Neuronal stem cell (in vitro differentiated cells): ENCODE data around the gene ARRB2.
"Not testable (repeated sequence)": the region's sequence is repeated elsewhere in the genome, so short reads cannot be mapped to it uniquely, and the experiment has no call there.

Experiments
- DNase-seq: peaks from one replicate; pipeline ENCODE4 v3.0.0-alpha.2; 2013; ENCODE audit warnings: low spot score
- H2AFZ ChIP-seq: one replicate; pipeline ENCODE4 v1.6.1; 2013; ENCODE audit warnings: mild to moderate bottlenecking, low read length, inconsistent platforms
- H2AK5ac ChIP-seq: 2 replicates; pipeline ENCODE4 v1.6.1; 2013; ENCODE audit warnings: low read depth, mild to moderate bottlenecking, inconsistent platforms, low read length, moderate library complexity, mixed read lengths
- H2BK120ac ChIP-seq: 2 replicates; pipeline ENCODE4 v1.6.1; 2013; ENCODE audit warnings: low read depth, mild to moderate bottlenecking, inconsistent platforms, low read length, moderate library complexity, mixed read lengths
- H2BK12ac ChIP-seq: one replicate; pipeline ENCODE4 v1.6.1; 2013; ENCODE audit warnings: low read length, inconsistent platforms
- H2BK15ac ChIP-seq: 2 replicates; pipeline ENCODE4 v1.6.1; 2013; ENCODE audit warnings: mild to moderate bottlenecking, low read length, inconsistent platforms, mixed read lengths
- H2BK5ac ChIP-seq: one replicate; pipeline ENCODE4 v1.6.1; 2013; ENCODE audit warnings: inconsistent platforms, mild to moderate bottlenecking, low read length, moderate library complexity
- H3K14ac ChIP-seq: one replicate; pipeline ENCODE4 v1.6.1; 2013; ENCODE audit warnings: low read length, inconsistent platforms
- H3K18ac ChIP-seq: 2 replicates; pipeline ENCODE4 v1.6.1; 2013; ENCODE audit warnings: low read length, inconsistent platforms
- H3K23ac ChIP-seq: 2 replicates; pipeline ENCODE4 v1.6.1; 2013; ENCODE audit warnings: low read depth, mild to moderate bottlenecking, mixed read lengths, low read length, inconsistent platforms; ENCODE audit not compliant: poor library complexity
- H3K27ac ChIP-seq: replicated peaks from 3 replicates; pipeline ENCODE4 v1.5.1; 2013; ENCODE audit warnings: low read length, inconsistent platforms
- H3K27me3 ChIP-seq, 3 experiments: 2 replicates each; pipeline ENCODE4 v1.6.1; 2013; ENCODE audit warnings: low read length in 3 of 3, mild to moderate bottlenecking in 2 of 3, inconsistent platforms in 1 of 3, low read depth in 1 of 3, mixed read lengths in 1 of 3, moderate library complexity in 1 of 3; ENCODE audit not compliant: control insufficient read depth in 3 of 3, insufficient read depth in 3 of 3
- H3K36me3 ChIP-seq, 2 donors: replicated peaks in 1 of 2; 2 replicates each; pipeline ENCODE4 v1.6.1; 2013; ENCODE audit warnings: low read length in 2 of 2; ENCODE audit not compliant: control insufficient read depth in 2 of 2, insufficient read depth in 2 of 2
- H3K4ac ChIP-seq: 2 replicates; pipeline ENCODE4 v1.6.1; 2013; ENCODE audit warnings: inconsistent platforms, mild to moderate bottlenecking, low read length, moderate library complexity
- H3K4me1 ChIP-seq, 2 donors: 1 replicate in 1 of 2; 2 replicates in 1 of 2; pipeline ENCODE4 v1.6.1; 2013; ENCODE audit warnings: low read length in 2 of 2, low read depth in 1 of 2; ENCODE audit not compliant: control insufficient read depth in 2 of 2, insufficient read depth in 1 of 2
- H3K4me2 ChIP-seq: one replicate; pipeline ENCODE4 v1.6.1; 2013; ENCODE audit warnings: mild to moderate bottlenecking, low read length, inconsistent platforms; ENCODE audit not compliant: insufficient read depth, poor library complexity, severe bottlenecking
- H3K4me3 ChIP-seq, 2 donors: 2 replicates each; pipeline ENCODE4 v1.5.1; 2013; ENCODE audit warnings: low read length in 2 of 2, mild to moderate bottlenecking in 2 of 2, inconsistent platforms in 1 of 2, moderate library complexity in 1 of 2
- H3K79me1 ChIP-seq: one replicate; pipeline ENCODE4 v1.6.1; 2013; ENCODE audit warnings: low read depth, mild to moderate bottlenecking, inconsistent platforms, low read length, moderate library complexity
- H3K9ac ChIP-seq: one replicate; pipeline ENCODE4 v1.6.1; 2013; ENCODE audit warnings: mild to moderate bottlenecking, low read depth, low read length, inconsistent platforms; ENCODE audit not compliant: poor library complexity
- H3K9me3 ChIP-seq, 2 donors: replicated peaks in 1 of 2; 2 replicates each; pipeline versions ENCODE3 to v1.6.1; 2013; ENCODE audit warnings: low read length in 2 of 2, mild to moderate bottlenecking in 2 of 2, inconsistent platforms in 1 of 2, low read depth in 1 of 2, mixed read lengths in 1 of 2, moderate library complexity in 1 of 2; ENCODE audit not compliant: control insufficient read depth in 2 of 2, insufficient read depth in 1 of 2
- H4K8ac ChIP-seq: one replicate; pipeline ENCODE4 v1.6.1; 2013; ENCODE audit warnings: low read depth, mild to moderate bottlenecking, inconsistent platforms, low read length, moderate library complexity
- H4K91ac ChIP-seq: one replicate; pipeline ENCODE4 v1.6.1; 2013; ENCODE audit warnings: low read length, low read depth, mild to moderate bottlenecking, inconsistent platforms; ENCODE audit not compliant: poor library complexity
- WGBS, 2 donors: extraction: QIAGEN DNeasy Blood & Tissue Kit; methylation state at CpG; one replicate each; pipeline ENCODE4 v1.1.7; 2013; ENCODE audit warnings: missing lambda C conversion rate in 2 of 2, mixed read lengths in 1 of 2; ENCODE audit not compliant: insufficient read length in 2 of 2, insufficient replicate concordance in 1 of 2; ENCODE audit errors: extremely low coverage in 2 of 2; 5-methylcytosine and 5-hydroxymethylcytosine counted together

Gene ARRB2

DNA sequence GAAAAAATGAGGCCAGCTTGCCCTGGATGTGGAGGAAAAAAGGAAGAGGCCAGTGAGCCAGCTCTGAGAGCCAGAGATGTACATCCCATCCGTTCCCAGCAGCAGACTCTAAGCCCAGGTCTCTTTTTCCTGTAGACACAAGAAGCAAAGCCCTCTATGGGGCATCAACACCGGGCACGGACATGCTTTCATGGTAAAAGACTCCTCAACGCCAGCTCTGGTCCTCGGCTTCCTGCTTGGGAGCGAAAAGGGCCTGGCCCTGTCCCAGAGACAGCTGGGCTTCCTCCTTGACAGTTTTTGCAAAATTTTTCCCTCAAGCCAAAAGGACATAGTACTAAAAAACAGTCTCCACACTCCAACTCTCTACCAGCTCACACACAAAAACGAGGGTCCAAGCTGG lies 33.6 kb upstream of the ARRB2 start:
- no peaks in the 10 kb centered on the region for H3K4me1 ChIP-seq
- no CpG with 5 or more reads among the region's 7 CpGs for WGBS, 2 donors

DNA sequence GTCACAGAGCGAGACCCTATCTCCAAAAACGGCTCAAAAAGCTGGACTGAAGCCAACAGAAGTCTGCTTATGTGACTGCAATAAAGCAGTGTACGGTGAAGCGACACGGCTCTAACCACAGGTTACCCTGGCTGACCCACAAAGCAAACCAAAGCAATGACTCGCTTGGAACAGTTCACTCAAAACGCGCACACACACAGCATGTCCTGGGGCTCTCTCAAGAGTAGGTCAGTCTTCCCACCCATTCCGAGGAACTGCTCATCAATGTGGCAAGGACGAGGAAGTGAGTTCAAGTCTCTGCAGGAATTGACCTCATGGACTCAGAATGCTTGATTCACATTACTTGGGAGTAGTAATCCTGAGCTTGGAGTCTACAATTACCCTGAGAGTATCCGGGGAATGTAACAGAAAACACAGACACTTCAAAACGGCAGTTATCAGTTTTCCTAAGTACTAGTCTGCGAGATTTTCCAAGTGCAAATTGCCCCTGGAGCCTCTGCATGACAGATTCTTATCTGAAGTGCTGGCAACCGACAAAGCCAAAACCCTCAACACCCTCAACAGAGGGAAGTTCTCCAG lies 31.9 kb upstream of the ARRB2 start:
- H2BK5ac ChIP-seq: no peak overlapping the region
- no peak overlapping the region for H3K9ac ChIP-seq
- H3K27ac ChIP-seq: no peak overlapping the region
- WGBS, 2 donors: no CpG with 5 or more reads among the region's 14 CpGs
- no peaks in the 10 kb centered on the region for H3K79me1 ChIP-seq
- H2BK15ac ChIP-seq: no peak overlapping the region
- no peak overlapping the region for H2AFZ ChIP-seq
- no peaks in the 10 kb centered on the region for H3K4me1 ChIP-seq
- H3K4me2 ChIP-seq: no peak overlapping the region
- H2BK12ac ChIP-seq: no peak overlapping the region
- H3K9me3 ChIP-seq: no peaks in the 10 kb centered on the region
- no peak overlapping the region for H3K23ac ChIP-seq
- H3K18ac ChIP-seq: no peak overlapping the region
- no peak overlapping the region for H3K14ac ChIP-seq
- H3K4me3 ChIP-seq: no peak overlapping the region
- no peak for DNase-seq
- H3K27me3 ChIP-seq: no peaks in the 10 kb centered on the region
- no peak overlapping the region for H2BK120ac ChIP-seq
- H3K36me3 ChIP-seq: peaks cover 54 to 93% of the 10 kb centered on the region in 2 donors
- no peak overlapping the region for H3K4ac ChIP-seq
- H4K8ac ChIP-seq: no peak overlapping the region
- H4K91ac ChIP-seq: no peak overlapping the region
- no peak overlapping the region for H2AK5ac ChIP-seq

More for the DNA sequence above, 33.6 kb upstream of the ARRB2 start:
- H2AK5ac ChIP-seq: no peak overlapping the region
- H3K4ac ChIP-seq: no peak overlapping the region
- H3K79me1 ChIP-seq: no peaks in the 10 kb centered on the region
- H3K14ac ChIP-seq: no peak overlapping the region
- no peak overlapping the region for H2BK5ac ChIP-seq
- no peak overlapping the region for H2AFZ ChIP-seq
- H3K18ac ChIP-seq: no peak overlapping the region
- H3K23ac ChIP-seq: no peak overlapping the region
- H3K27ac ChIP-seq: no peak overlapping the region
- no peak overlapping the region for H4K91ac ChIP-seq
- no peaks in the 10 kb centered on the region for H3K9me3 ChIP-seq
- H2BK15ac ChIP-seq: no peak overlapping the region
- H2BK120ac ChIP-seq: no peak overlapping the region
- no peak overlapping the region for H2BK12ac ChIP-seq
- no peaks in the 10 kb centered on the region for H3K27me3 ChIP-seq
- no peak overlapping the region for H3K4me3 ChIP-seq
- H3K36me3 ChIP-seq: peaks cover 56 to 94% of the 10 kb centered on the region in 2 donors
- no peak overlapping the region for H4K8ac ChIP-seq
- no peak for DNase-seq
- no peak overlapping the region for H3K4me2 ChIP-seq
- H3K9ac ChIP-seq: no peak overlapping the region

DNA sequence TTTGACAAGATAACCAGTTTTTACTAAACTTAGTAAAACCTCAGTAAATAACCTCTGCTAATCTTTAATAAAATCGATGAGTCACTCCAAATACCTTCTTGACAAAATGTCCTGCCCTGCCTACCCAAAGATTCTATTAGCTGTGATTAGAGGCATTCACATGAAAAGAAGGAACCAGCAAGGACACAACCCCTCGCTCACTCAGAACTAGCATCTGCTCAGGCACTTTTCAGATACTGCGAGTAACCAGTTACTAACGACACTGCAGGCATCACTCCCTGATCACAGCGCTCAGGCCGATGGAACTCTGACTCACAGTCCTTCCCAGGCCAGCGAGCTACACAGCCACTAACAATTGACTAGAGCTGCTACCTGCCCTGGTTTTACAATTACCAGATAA lies 30.8 kb upstream of the ARRB2 start:
- Histone ChIP-seq H2BK5ac (no peak overlapping the region), H3K18ac (no peak overlapping the region), H3K27me3 (no peaks in the 10 kb centered on the region), H2BK12ac (no peak overlapping the region), H4K8ac (no peak overlapping the region), H2BK15ac (no peak overlapping the region), H3K9ac (no peak overlapping the region), H2AFZ (no peak overlapping the region), H2BK120ac (no peak overlapping the region), H3K4me1 (no peaks in the 10 kb centered on the region), H4K91ac (no peak overlapping the region), H3K4ac (no peak overlapping the region), H2AK5ac (no peak overlapping the region), H3K9me3 (no peaks in the 10 kb centered on the region), H3K4me2 (no peak overlapping the region), H3K36me3 (peaks cover 48 to 90% of the 10 kb centered on the region in 2 donors), H3K4me3 (no peak overlapping the region), H3K23ac (no peak overlapping the region), H3K79me1 (no peaks in the 10 kb centered on the region), H3K14ac (no peak overlapping the region), H3K27ac (no peak overlapping the region)
- no CpG with 5 or more reads among the region's 7 CpGs for WGBS, 2 donors
- DNase-seq: no peak

DNA sequence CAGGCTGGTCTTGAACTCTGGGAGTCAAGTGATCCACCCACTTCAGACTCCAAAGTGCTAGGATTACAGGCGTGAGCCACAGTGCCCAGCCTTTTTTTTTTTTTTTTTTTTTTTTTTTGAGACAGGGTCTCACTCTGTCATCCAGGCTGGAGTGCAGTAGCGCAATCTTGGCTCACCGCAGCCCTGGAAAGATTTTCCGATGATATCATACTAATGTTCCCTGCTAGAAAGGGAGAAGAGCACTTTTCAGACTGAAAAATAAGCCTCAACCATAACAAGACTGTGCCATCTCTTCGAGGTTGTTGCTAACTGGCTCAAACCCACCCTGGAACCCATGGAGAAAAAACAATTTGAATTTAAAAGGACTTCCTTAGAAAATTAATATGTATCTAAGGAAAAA lies 26.7 kb upstream of the ARRB2 start:
- WGBS, 2 donors: no CpG with 5 or more reads among the region's 5 CpGs
- not testable (repeated sequence) for H3K4ac ChIP-seq, H3K27me3 ChIP-seq, H3K14ac ChIP-seq, H4K91ac ChIP-seq, H3K23ac ChIP-seq, H3K4me2 ChIP-seq, H2AK5ac ChIP-seq, H3K9ac ChIP-seq, H2AFZ ChIP-seq, H2BK5ac ChIP-seq, H4K8ac ChIP-seq, H3K27ac ChIP-seq, DNase-seq, H3K18ac ChIP-seq, H2BK15ac ChIP-seq, H3K79me1 ChIP-seq, H3K9me3 ChIP-seq, H2BK120ac ChIP-seq, H3K4me1 ChIP-seq, H2BK12ac ChIP-seq, H3K4me3 ChIP-seq
- H3K36me3 ChIP-seq: peaks cover 28 to 85% of the 10 kb centered on the region in 2 donors
